ENCODE results near the gene SLC6A11.
A peak's percentile ranks its signal among the peaks of the same experiment; 100 is the strongest.

SLC6A11 gene

GRCh38 chr3:10930666-10931040 lies 114.6 kb downstream of the SLC6A11 start:
- DNase-seq (ENCODE audit: low spot score) = no peak

DNA sequence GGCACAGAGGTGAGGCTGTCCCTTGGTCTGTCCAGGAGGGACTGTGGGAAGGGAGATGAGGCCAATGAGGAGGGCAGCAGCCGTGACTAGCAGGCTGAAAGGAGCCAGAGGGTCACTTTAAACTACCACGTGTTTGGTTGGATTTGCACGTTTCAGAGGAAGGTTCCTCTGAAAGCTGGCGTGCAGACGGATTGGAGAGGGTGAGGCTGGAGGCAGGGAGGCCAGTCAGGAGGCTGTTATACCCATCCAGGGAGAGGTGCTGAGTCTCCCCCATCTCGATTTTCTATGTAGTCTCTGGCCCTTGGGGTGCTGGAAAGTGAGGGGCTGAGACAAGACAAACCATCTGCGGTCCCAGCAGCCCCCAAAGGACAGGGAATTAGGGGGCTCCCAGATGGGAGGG lies 116.6 kb downstream of the SLC6A11 start:
- no peak for DNase-seq (ENCODE audit: low spot score)

DNA sequence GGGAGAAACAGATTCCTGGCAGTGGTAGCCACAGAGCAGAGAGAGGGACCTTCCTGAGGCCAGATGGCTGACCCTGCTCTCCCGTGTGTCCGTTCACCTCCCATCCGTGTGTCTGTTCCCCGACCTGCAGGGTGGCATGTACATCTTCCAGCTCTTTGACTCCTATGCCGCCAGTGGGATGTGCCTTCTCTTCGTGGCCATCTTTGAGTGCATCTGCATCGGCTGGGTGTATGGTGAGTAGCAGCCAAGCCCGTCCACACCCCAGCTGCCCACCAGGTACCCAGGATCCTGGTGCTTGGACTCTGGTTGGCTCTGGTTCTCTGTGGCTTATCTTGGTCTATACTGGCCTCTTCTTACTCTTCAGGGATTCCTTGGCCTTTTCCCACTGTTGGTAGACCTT lies 117.0 kb downstream of the SLC6A11 start:
- DNase-seq (ENCODE audit: low spot score) = no peak

DNA sequence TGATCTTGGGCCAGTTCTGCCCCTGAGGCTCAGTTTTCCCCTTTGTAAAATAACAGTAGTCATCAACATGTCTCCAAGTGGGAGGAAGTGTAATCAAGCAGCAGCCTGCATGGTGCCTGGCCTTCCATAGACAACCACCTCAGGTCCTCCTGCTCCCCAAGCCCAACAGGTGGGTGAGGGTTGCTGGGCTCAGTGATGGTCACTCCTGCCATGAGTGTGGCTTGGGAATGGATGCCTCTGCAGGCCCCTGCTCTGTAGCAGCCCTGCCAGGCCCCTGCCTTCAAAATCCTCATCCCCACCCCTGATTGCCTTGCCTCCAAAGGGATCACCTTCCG lies 117.4 kb downstream of the SLC6A11 start:
- DNase-seq (ENCODE audit: low spot score) = no peak

DNA sequence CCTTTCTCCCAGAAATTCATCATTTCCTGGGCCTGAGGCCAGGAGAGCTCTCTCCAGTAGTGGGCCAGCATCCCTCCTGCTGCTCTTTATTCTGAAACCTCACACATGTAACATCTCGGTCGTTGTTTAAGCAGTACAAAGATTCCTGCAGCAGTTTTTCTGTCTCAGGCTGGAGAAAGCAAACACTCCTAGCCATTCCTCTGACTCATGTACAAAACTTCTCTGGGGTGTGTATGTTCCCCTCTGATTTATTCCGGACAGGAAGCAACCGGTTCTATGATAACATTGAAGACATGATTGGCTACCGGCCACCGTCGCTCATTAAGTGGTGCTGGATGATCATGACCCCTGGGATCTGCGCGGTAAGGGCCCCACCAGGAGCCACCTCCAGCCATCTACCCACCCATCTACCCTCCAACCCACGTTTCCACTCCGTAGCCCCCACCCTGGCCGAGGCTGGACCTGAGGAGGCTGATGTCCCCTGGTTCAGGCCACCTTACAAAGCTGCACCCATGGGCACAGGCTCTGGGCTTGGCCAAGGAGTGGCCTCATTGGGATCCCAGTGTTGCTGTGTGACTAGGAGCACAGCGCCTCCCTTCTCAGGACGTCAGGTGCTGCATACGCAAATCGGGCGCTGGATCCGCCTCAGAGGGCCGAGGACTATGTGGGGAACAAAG lies 117.9 kb downstream of the SLC6A11 start:
- peak; percentile 96 for DNase-seq (ENCODE audit: low spot score)

DNA sequence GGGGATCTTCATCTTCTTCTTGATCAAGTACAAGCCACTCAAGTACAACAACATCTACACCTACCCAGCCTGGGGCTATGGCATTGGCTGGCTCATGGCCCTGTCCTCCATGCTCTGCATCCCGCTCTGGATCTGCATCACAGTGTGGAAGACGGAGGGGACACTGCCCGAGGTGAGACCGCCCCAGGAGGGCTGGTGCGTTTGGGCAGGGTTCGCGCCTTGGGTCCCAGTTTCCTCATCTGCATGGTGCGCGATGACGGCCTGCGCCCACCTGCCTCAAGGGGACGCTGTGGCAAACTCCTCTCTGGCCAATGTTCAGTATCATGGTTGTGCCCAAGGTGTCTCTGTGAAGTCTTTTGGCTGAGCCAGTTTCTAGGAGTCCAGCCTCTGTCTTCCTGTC lies 119.0 kb downstream of the SLC6A11 start:
- no peak for DNase-seq (ENCODE audit: low spot score)

GRCh38 chr3:10935846-10936631 lies 120.0 kb downstream of the SLC6A11 start:
- DNase-seq (ENCODE audit: low spot score) = no peak

- DNase-seq (ENCODE audit: low spot score) = no peak
Measured at GRCh38 chr3:10936686-10937085, 120.7 kb downstream of the SLC6A11 start.

- no peak for DNase-seq (ENCODE audit: low spot score)
Measured at GRCh38 chr3:10937141-10937825, 121.3 kb downstream of the SLC6A11 start.

DNA sequence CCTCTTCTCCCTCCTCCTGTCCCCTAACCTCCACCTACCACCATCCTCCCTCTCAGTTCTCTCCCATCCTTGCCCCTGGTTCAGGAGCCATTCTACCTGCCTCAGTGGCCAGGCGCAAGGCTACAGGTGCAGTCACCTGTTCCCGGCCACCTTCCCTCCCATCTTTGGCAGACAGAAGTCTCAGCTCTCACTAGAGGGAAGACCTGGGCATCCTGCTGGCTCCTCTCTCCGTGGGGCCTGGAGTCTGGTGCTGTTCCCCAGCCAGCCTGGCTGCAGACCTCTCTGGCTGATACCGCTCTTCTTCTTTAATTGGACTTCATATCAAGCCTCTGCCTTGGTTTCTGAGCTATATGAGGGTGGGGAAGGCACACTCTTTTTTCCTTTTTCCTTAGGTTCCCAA lies 123.5 kb downstream of the SLC6A11 start:
- no peak for DNase-seq (ENCODE audit: low spot score)

- DNase-seq (ENCODE audit: low spot score) = no peak
Measured at GRCh38 chr3:10940106-10940505, 124.1 kb downstream of the SLC6A11 start.

DNA sequence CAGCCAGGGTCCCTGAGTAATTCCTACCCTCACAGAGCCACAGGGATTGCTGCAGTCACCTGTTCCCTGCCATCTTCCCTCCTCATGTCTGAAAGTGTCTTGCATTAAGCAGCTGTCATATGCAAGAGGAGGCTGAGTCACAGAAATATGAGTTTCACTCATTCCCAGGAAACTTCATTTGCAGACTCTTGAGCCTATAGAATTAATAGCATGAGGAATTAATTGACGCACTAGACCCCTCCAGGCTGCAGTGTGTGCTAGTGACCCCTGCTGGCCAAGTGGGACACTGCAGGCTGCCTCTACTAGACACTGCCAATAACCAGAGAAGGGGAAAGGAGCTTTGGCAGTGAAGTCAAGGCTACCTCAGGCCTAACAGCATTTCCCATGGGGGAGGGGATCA lies 125.9 kb downstream of the SLC6A11 start:
- no peak for DNase-seq (ENCODE audit: low spot score)

DNA sequence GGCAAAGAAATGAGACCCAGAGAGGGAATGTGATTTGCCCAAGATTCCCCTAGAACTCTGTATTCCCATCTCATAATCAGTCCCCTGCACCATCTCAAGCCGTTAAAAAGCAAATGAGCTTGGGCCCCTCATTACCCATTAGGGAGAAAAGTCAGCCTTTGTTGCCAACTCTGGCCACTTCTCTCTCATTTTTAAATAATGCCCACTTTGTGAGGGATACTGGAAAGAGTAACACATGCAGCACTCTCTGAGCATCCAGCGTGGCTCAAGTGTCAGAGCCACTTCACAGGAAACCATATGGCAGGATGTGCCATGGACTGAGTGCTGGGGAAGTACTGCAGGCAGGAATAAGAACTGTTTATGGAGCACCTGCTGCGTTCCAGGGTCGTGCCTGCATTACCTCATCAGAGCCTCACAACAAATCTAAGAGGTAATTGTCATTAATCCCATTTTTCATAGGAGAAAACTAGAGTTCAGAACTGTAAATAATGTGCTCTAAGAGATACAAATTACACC lies 126.7 kb downstream of the SLC6A11 start:
- DNase-seq (ENCODE audit: low spot score) = no peak

DNA sequence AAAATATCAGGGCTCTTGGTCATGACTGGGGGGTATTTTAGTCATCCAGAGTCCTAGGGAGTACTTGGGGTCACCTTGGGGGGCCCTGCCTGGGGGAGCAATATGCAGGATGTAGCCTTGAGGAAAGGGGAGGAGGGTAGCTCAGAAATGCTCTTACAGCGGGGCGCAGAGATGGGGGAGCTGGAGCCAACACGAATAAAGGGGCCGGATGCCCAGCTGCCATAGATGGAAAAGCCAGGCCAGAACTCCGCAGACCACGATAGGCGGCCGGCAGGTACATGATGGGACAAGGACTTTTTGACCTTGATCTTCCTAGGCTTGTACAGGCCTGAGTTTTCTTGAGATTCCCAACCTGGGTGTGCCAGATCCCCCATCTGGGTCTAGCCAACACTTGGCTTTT lies 128.8 kb downstream of the SLC6A11 start:
- DNase-seq (ENCODE audit: low spot score) = no peak

- peak; percentile 73 for DNase-seq (ENCODE audit: low spot score)
Measured at GRCh38 chr3:10945683-10946287, 129.8 kb downstream of the SLC6A11 start.

DNA sequence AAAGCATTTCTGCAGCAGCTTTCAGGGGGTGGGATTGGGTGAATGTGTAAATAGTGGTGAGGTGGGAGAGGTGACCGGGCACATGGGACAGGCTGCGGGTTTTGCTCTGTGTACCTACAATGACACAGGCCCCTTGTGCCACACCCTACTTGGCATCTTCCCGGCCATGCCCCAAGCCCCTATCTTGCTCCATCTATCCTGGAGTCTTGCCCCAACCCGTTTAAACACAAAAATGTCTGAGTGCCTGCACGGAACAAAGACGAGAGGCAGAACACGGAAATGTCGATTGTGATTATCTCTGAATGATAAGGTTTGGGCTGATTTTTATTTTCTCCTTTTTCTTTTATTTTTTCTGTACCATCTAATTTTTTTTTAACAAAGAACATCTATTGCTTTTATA lies 130.5 kb downstream of the SLC6A11 start:
- no peak for DNase-seq (ENCODE audit: low spot score)

GRCh38 chr3:10948326-10948725 lies 132.3 kb downstream of the SLC6A11 start:
- no peak for DNase-seq (ENCODE audit: low spot score)

DNA sequence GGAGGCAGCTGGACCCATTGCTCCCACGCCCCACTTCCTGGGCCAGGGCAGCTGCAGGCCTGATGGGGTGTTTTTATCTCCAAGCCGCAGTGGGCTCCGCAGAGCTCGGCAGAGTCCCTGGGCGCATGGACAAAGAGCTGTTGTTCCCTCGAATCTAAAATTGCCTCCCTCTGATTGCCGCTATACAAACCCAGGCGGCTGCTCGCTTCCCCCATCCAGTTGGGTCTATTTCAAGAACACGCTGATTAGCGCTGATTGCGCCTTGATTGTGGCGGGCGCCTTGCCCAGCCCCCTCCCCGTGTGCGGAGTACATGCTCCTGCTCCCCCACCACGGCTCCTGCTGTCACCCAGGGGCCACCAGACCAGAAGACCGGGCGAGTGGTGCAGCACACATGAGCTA lies 133.2 kb downstream of the SLC6A11 start:
- no peak for DNase-seq (ENCODE audit: low spot score)

GRCh38 chr3:10950476-10951294 lies 134.7 kb downstream of the SLC6A11 start:
- peak; percentile 77 for DNase-seq (ENCODE audit: low spot score)

GRCh38 chr3:10951295-10951926 lies 135.4 kb downstream of the SLC6A11 start:
- DNase-seq (ENCODE audit: low spot score) = no peak

GRCh38 chr3:10952525-10952924 lies 136.5 kb downstream of the SLC6A11 start:
- no peak for DNase-seq (ENCODE audit: low spot score)

All from hepatic stellate cell (primary cell).